PFSK-1 (cell line): Measurements from ENCODE around the gene MAZ.

Experiments
- POLR2AphosphoS5 ChIP-seq: IDR thresholded peaks from 2 replicates; pipeline ENCODE4 v1.6.1; 2012; ENCODE audit warnings: low read depth, mild to moderate bottlenecking, control low read depth, low read length, moderate library complexity
- SIN3A ChIP-seq: IDR thresholded peaks from 2 replicates; pipeline ENCODE4 v1.6.1; 2012; ENCODE audit warnings: mild to moderate bottlenecking, low read length, moderate library complexity, borderline replicate concordance; ENCODE audit not compliant: insufficient read depth
- TAF1 ChIP-seq: IDR thresholded peaks from 2 replicates; pipeline ENCODE4 v1.6.1; 2012; ENCODE audit warnings: low read length, control low read depth, borderline replicate concordance; ENCODE audit not compliant: insufficient read depth
- TF ChIP-seq, protein P1 (sequence below), 2 experiments: IDR thresholded peaks; 2 replicates each; pipeline versions ENCODE4 v1.6.1 to v1.8.0; 2011 to 2012; ENCODE audit warnings: low read depth in 2 of 2, low read length in 2 of 2, control low read depth in 1 of 2, inconsistent platforms in 1 of 2, mild to moderate bottlenecking in 1 of 2, moderate library complexity in 1 of 2; ENCODE audit not compliant: insufficient read depth in 1 of 2

DNA sequence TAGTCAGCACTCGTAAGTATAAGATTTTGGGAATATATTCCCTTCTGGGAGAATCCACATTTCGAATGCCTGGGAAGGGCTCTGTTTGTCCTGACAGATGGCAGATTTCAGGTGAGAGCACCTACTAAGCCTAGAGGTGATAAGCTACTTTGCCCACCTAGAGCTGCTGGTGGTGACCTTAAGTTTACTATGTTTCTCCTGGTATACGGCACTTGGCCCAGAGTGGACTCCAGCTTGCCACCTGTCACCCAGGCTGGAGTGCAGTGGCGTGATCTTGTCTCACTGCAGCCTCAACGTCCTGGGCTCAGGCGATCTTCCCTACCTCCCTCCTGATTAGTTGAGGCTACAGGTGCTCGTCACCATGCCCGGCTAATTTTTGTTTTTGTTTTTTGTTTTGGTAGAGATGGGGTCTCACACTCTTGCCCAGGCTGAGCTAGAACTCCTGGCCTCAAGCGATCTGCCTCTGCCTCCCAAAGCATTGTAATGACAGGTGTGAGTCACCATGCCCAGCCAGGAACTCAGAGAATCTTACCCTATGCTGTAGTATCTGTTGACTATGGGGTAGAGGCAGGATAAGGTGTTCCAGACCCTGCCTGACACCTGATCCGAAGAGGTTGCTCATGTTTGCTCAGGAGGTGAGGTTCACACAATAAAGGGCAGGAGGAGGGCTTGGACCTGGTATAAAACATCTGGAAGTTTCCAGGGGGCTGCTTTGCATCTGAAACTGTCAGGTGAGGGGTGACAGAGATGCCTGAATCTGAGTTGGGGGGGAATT is 28.6 kb upstream of the MAZ start, which contains the start of gene ZG16:
- TF ChIP-seq POLR2AphosphoS5 (no peak), TAF1 (no peak), SIN3A (no peak)
- TF ChIP-seq, protein P1, sequence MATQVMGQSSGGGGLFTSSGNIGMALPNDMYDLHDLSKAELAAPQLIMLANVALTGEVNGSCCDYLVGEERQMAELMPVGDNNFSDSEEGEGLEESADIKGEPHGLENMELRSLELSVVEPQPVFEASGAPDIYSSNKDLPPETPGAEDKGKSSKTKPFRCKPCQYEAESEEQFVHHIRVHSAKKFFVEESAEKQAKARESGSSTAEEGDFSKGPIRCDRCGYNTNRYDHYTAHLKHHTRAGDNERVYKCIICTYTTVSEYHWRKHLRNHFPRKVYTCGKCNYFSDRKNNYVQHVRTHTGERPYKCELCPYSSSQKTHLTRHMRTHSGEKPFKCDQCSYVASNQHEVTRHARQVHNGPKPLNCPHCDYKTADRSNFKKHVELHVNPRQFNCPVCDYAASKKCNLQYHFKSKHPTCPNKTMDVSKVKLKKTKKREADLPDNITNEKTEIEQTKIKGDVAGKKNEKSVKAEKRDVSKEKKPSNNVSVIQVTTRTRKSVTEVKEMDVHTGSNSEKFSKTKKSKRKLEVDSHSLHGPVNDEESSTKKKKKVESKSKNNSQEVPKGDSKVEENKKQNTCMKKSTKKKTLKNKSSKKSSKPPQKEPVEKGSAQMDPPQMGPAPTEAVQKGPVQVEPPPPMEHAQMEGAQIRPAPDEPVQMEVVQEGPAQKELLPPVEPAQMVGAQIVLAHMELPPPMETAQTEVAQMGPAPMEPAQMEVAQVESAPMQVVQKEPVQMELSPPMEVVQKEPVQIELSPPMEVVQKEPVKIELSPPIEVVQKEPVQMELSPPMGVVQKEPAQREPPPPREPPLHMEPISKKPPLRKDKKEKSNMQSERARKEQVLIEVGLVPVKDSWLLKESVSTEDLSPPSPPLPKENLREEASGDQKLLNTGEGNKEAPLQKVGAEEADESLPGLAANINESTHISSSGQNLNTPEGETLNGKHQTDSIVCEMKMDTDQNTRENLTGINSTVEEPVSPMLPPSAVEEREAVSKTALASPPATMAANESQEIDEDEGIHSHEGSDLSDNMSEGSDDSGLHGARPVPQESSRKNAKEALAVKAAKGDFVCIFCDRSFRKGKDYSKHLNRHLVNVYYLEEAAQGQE (IDR thresholded peaks at IDR 0.05; ENCODE audit: insufficient read depth in 1 of 2, low read depth in 2 of 2, low read length in 2 of 2) = no peak
